Large intestine (tissue), 3 donors: ENCODE measurements around the gene TGM2. TPM values are rescaled to one million over a fixed set of nuclear protein-coding genes. Genes with fewer than 3 reads are reported as not detected.

Source experiments
- DNase-seq, 2 donors: peaks; one replicate each; pipeline versions ENCODE4 v3.0.0 to v3.0.0-alpha.2; 2013
- H3K27ac ChIP-seq: one replicate; pipeline ENCODE4 v1.5.1; 2013; ENCODE audit warnings: low read length
- H3K27me3 ChIP-seq: 2 replicates; pipeline ENCODE4 v1.6.1; 2013; ENCODE audit warnings: low read length; ENCODE audit not compliant: control insufficient read depth, insufficient read depth
- H3K36me3 ChIP-seq: 2 replicates; pipeline ENCODE4 v1.6.1; 2013; ENCODE audit warnings: low read length; ENCODE audit not compliant: control insufficient read depth, insufficient read depth
- H3K4me1 ChIP-seq: one replicate; pipeline ENCODE4 v1.6.1; 2013; ENCODE audit warnings: low read length; ENCODE audit not compliant: control insufficient read depth, insufficient read depth
- H3K4me3 ChIP-seq: one replicate; pipeline ENCODE4 v1.5.1; 2013; ENCODE audit warnings: low read length
- H3K9me3 ChIP-seq: one replicate; pipeline ENCODE4 v1.6.1; 2013; ENCODE audit warnings: mild to moderate bottlenecking, low read depth, low read length, moderate library complexity; ENCODE audit not compliant: control insufficient read depth
- WGBS: methylation state at CpG from one replicate; pipeline ENCODE4 v1.1.5; 2013; ENCODE audit warnings: low lambda C conversion rate; ENCODE audit not compliant: insufficient coverage; 5-methylcytosine and 5-hydroxymethylcytosine counted together
- polyA plus RNA-seq: library from polyadenylated mRNA; unstranded; fragments of 120-200 nt; gene quantifications from one replicate; pipeline ENCODE4 v1.2.1, GENCODE V29; 2013

TGM2 gene
- polyA plus RNA-seq, 1 donor = 334 TPM

DNA sequence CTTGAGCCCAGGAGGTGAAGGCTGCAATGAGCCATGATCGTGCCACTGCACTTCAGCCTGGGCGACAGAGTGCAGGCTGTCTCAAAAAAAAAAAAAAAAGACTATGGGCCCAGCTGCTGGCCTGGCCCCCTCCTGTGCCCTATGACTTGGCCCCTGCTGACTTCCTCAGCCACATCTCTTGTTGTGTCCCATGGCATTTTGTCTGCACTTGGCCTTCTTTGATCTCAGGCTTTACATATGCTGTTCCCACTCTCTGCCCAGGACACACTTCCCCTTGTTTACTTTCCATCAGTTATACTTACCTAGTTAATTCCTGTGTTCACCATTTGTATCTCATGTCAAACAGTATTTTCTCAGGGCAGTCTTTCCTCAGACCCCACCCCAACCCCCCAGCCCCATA, 87.0 kb downstream of the TGM2 start:
- no peak overlapping the region for H3K4me3 ChIP-seq
- H3K36me3 ChIP-seq = peaks cover 26% of the 10 kb centered on the region
- no peak for DNase-seq
- no peaks in the 10 kb centered on the region for H3K27me3 ChIP-seq
- no peaks in the 10 kb centered on the region for H3K9me3 ChIP-seq
- H3K4me1 ChIP-seq = peaks cover 27% of the 10 kb centered on the region
- H3K27ac ChIP-seq = no peak overlapping the region
- no CpG with 5 or more reads among the region's 2 CpGs for WGBS

Other genes starting within 250 kb of the TGM2 start
- 20.3 TPM for gene TTI1, start 131.8 kb downstream of the TGM2 start, polyA plus RNA-seq
- gene RPRD1B, start 131.5 kb downstream of the TGM2 start, polyA plus RNA-seq = 49.0 TPM
- gene KIAA1755, start 95.5 kb upstream of the TGM2 start, polyA plus RNA-seq = 8.4 TPM
- gene BPI, start 138.9 kb upstream of the TGM2 start, polyA plus RNA-seq = 0.21 TPM
- 0.03 TPM for gene LBP, start 181.2 kb upstream of the TGM2 start, polyA plus RNA-seq